T-helper 1 cell treated with Interleukin-12 subunit alpha and Interleukin-12 subunit beta and Interleukin-4 antibody, amounts not matched to agents 30 μg/mL and 1 μg/mL, for 36 hours (primary cell): Measurements from ENCODE around the gene PUS1.

Source experiments
- H3K27ac Mint-ChIP-seq: one replicate; pipeline ENCODE4 v1.8.0; 2021; ENCODE audit warnings: mild to moderate bottlenecking, mixed read lengths
- H3K27me3 Mint-ChIP-seq: one replicate; pipeline ENCODE4 v1.8.0; 2021; ENCODE audit warnings: low read depth, mixed read lengths
- H3K36me3 Mint-ChIP-seq: one replicate; pipeline ENCODE4 v1.8.0; 2021; ENCODE audit warnings: low read depth, mixed read lengths
- H3K4me1 Mint-ChIP-seq: one replicate; pipeline ENCODE4 v1.8.0; 2021; ENCODE audit warnings: low read depth, mixed read lengths
- H3K4me3 Mint-ChIP-seq: one replicate; pipeline ENCODE4 v1.8.0; 2021; ENCODE audit warnings: mild to moderate bottlenecking, moderate library complexity, mixed read lengths
- H3K9me3 Mint-ChIP-seq: one replicate; pipeline ENCODE4 v1.8.0; 2021; ENCODE audit warnings: mixed read lengths

PUS1 gene

GRCh38 chr12:131990980-131991305, 61.9 kb downstream of the PUS1 start:
- no peaks in the 10 kb centered on the region for H3K4me1 Mint-ChIP-seq
- H3K36me3 Mint-ChIP-seq: peaks cover 41% of the 10 kb centered on the region
- H3K4me3 Mint-ChIP-seq: no peak overlapping the region
- no peak overlapping the region for H3K27ac Mint-ChIP-seq
- no peaks in the 10 kb centered on the region for H3K9me3 Mint-ChIP-seq
- no peaks in the 10 kb centered on the region for H3K27me3 Mint-ChIP-seq

DNA sequence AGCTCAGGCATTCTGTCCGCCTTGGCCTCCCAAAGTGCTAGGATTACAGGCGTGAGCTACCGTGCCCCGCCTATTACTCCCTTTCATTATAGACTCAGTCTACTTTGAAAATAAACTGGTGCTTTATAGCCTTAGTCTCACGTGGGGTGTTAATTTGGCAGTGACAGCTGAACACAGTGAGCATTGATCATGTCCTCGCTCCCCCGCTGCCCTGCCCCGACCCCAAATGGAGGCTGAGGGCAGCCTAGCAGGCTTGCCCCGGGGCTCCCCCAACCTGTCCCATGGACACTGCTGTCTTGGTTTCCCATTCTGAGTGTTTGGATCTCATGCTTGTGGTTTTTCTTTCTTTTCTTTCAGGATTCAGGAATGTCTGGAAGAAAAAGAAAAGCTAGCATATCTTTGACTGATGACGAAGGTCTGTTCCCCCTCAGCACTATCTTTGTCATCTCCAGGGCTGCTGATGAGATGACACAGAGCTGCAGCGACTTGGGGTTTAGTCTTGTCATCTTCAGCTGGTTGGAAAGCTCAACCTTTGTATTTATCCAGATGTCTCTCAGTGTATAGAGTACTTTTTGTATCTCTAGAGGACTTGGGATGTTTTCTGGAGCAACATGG, 62.8 kb downstream of the PUS1 start:
- H3K4me1 Mint-ChIP-seq: no peaks in the 10 kb centered on the region
- H3K27ac Mint-ChIP-seq: no peak overlapping the region

GRCh38 chr12:131994589-131994988, 65.5 kb downstream of the PUS1 start:
- Mint-ChIP-seq H3K4me1 (no peaks in the 10 kb centered on the region), H3K9me3 (no peaks in the 10 kb centered on the region), H3K4me3 (no peak overlapping the region), H3K36me3 (peaks cover 30% of the 10 kb centered on the region), H3K27me3 (no peaks in the 10 kb centered on the region), H3K27ac (no peak overlapping the region)

More for the DNA sequence above, 62.8 kb downstream of the PUS1 start:
- no peak overlapping the region for H3K4me3 Mint-ChIP-seq
- no peaks in the 10 kb centered on the region for H3K9me3 Mint-ChIP-seq
- H3K27me3 Mint-ChIP-seq: no peaks in the 10 kb centered on the region
- peaks cover 39% of the 10 kb centered on the region for H3K36me3 Mint-ChIP-seq
